Activated T-helper 17 cell treated with anti-CD3 and anti-CD28 coated beads, Interleukin-2, amount 50 U/mL, for 72 hours (primary cell): Measurements from ENCODE around the gene S100A14. TPM values are rescaled to one million over a fixed set of nuclear protein-coding genes. Genes with fewer than 3 reads are reported as not detected.

ENCODE experiments used
- total RNA-seq, 2 donors: library from RNA; stranded (reverse); gene quantifications; one replicate each; pipeline ENCODE4 v1.2.3, GENCODE V29; 2022

The S100A14 gene
- total RNA-seq, 2 donors from 2014 or later: 0.71 TPM; not detected in 1

Other genes with a start within 250 kb of the S100A14 start
- not detected for gene S100A12, start 240.7 kb downstream of the S100A14 start, total RNA-seq
- gene S100A8, start 225.3 kb downstream of the S100A14 start, total RNA-seq: not detected
- gene S100A7A, start 199.8 kb downstream of the S100A14 start, total RNA-seq: not detected
- gene S100A7, start 155.7 kb downstream of the S100A14 start, total RNA-seq: not detected
- gene S100A6, start 80.3 kb downstream of the S100A14 start, total RNA-seq: 100 to 1,000 TPM; 530 to 753 TPM
- gene S100A5, start 75.4 kb downstream of the S100A14 start, total RNA-seq: 1 to 10 TPM; 3.2 to 9.6 TPM
- gene S100A4, start 70.5 kb downstream of the S100A14 start, total RNA-seq: 1,000 to 10,000 TPM; 1,035 to 1,445 TPM
- gene S100A3, start 67.1 kb downstream of the S100A14 start, total RNA-seq: not detected
- 10 to 100 TPM; 10.1 to 10.7 TPM for gene S100A2, start 50.5 kb downstream of the S100A14 start, total RNA-seq
- gene S100A16, start 3.2 kb downstream of the S100A14 start, total RNA-seq: not detected
- 1 to 10 TPM; 6.8 to 7.9 TPM for gene S100A13, start 11.2 kb upstream of the S100A14 start, total RNA-seq
- gene S100A1, start 12.1 kb upstream of the S100A14 start, total RNA-seq: not detected
- gene CHTOP, start 17.7 kb upstream of the S100A14 start, total RNA-seq: 10 to 100 TPM; 70.6 to 88.6 TPM
- gene SNAPIN, start 42.4 kb upstream of the S100A14 start, total RNA-seq: 10 to 100 TPM; 27.3 to 29.0 TPM
- gene ILF2, start 54.7 kb upstream of the S100A14 start, total RNA-seq: 100 to 1,000 TPM; 153 to 245 TPM
- gene NPR1, start 62.4 kb upstream of the S100A14 start, total RNA-seq: under 1 TPM in 1 of 2 donors, not detected in 1; 0.19 TPM
- 100 to 1,000 TPM in 1 of 2 donors, 10 to 100 TPM in 1; 49.5 to 103 TPM for gene INTS3, start 111.7 kb upstream of the S100A14 start, total RNA-seq
- gene SLC27A3, start 159.1 kb upstream of the S100A14 start, total RNA-seq: 1 to 10 TPM; 9.7 to 9.8 TPM